Thymus (tissue), 11 donors: ENCODE data around the gene GMPPA. TPM values are rescaled to one million over a fixed set of nuclear protein-coding genes. Genes with fewer than 3 reads are reported as not detected.

Experiments
- DNase-seq, 9 donors: peaks; one replicate each; pipeline ENCODE4 v3.0.0-alpha.2; 2013; ENCODE audit warnings: low spot score in 9 of 9, low read depth in 6 of 9, missing footprints in 1 of 9
- H3K27ac ChIP-seq, 2 donors: one replicate each; pipeline ENCODE4 v1.5.1; 2013; ENCODE audit warnings: control low read depth in 1 of 2, low read depth in 1 of 2, low read length in 1 of 2, mild to moderate bottlenecking in 1 of 2, moderate library complexity in 1 of 2
- H3K27me3 ChIP-seq, 2 donors: one replicate each; pipeline ENCODE4 v1.5.1; 2013; ENCODE audit warnings: low read length in 1 of 2; ENCODE audit not compliant: control insufficient read depth in 2 of 2, insufficient read depth in 1 of 2
- H3K36me3 ChIP-seq, 2 donors: one replicate each; pipeline ENCODE4 v1.5.1; 2013; ENCODE audit warnings: low read length in 1 of 2, mild to moderate bottlenecking in 1 of 2, moderate library complexity in 1 of 2; ENCODE audit not compliant: control insufficient read depth in 2 of 2, insufficient read depth in 2 of 2
- H3K4me1 ChIP-seq, 2 donors: one replicate each; pipeline ENCODE4 v1.5.1; 2013; ENCODE audit warnings: low read length in 2 of 2; ENCODE audit not compliant: control insufficient read depth in 2 of 2, insufficient read depth in 2 of 2
- H3K4me3 ChIP-seq, 2 donors: one replicate each; pipeline ENCODE4 v1.5.1; 2013; ENCODE audit warnings: low read length in 2 of 2, control low read depth in 1 of 2, mild to moderate bottlenecking in 1 of 2
- H3K9me3 ChIP-seq, 2 donors: one replicate each; pipeline ENCODE4 v1.5.1; 2013; ENCODE audit warnings: low read length in 1 of 2, mild to moderate bottlenecking in 1 of 2; ENCODE audit not compliant: control insufficient read depth in 2 of 2, insufficient read depth in 1 of 2
- WGBS: extraction: QIAGEN DNeasy Blood & Tissue Kit; methylation state at CpG from one replicate; pipeline ENCODE4 v1.1.7; 2013; 5-methylcytosine and 5-hydroxymethylcytosine counted together
- polyA plus RNA-seq: library from polyadenylated mRNA; stranded (reverse); fragments of 200-250 nt; gene quantifications from one replicate; pipeline ENCODE4 v1.2.3, GENCODE V29; 2013
- total RNA-seq: library from RNA; stranded (reverse); fragments of 120-200 nt; gene quantifications from one replicate; pipeline ENCODE4 v1.2.4, GENCODE V29; 2013
- donor health status: healthy.

GMPPA gene
- total and polyA plus RNA-seq, 2 donors: 17.6 to 32.7 TPM

GRCh38 chr2:219553168-219553417 is 54.4 kb downstream of the GMPPA start:
- Histone ChIP-seq H3K4me1 (peaks cover 8 to 17% of the 10 kb centered on the region in 2 donors), H3K4me3 (no peak overlapping the region), H3K27ac (no peak overlapping the region), H3K36me3 (no peaks in the 10 kb centered on the region), H3K9me3 (peaks cover 1 to 3% of the 10 kb centered on the region in 2 donors), H3K27me3 (peaks cover 39 to 79% of the 10 kb centered on the region in 2 donors)
- no peak for DNase-seq
- 45% methylated on average over 7 of the region's 7 CpGs for WGBS

DNA sequence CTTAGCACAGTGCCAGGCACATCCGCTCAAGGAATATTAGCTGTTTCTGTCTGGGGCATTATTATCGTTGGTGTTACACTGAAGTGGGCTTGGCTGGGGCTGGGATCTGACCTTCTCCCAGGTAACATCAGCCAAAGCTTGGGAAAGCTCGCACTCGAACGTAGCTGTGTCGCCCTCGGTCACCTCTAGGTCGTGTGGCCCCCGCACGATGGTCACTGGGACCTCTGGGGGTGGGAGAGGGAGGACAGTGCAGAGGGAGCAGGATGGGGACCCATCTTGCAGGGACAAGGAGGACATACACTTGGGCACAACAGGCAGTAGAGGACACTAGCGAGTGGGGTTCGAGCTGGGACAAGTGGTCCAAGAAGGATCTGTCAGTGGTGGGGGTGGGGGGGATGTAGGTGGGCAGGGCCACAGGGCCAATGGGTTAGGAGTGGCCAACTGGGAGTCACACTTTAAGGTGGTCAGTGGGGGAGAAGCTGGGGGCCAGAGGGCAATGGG is 54.8 kb downstream of the GMPPA start:
- no peak overlapping the region for H3K4me3 ChIP-seq
- 90% methylated on average over 12 of the region's 12 CpGs for WGBS
- H3K27ac ChIP-seq: no peak overlapping the region
- no peak for DNase-seq
- peaks cover 1 to 3% of the 10 kb centered on the region in 2 donors for H3K9me3 ChIP-seq
- peaks cover 39 to 78% of the 10 kb centered on the region in 2 donors for H3K27me3 ChIP-seq
- H3K36me3 ChIP-seq: no peaks in the 10 kb centered on the region
- H3K4me1 ChIP-seq: peaks cover 8 to 17% of the 10 kb centered on the region in 2 donors

- Histone ChIP-seq H3K9me3 (peaks cover 1 to 3% of the 10 kb centered on the region in 2 donors), H3K4me3 (no peak overlapping the region), H3K27me3 (peaks cover 39 to 72% of the 10 kb centered on the region in 2 donors), H3K36me3 (no peaks in the 10 kb centered on the region), H3K4me1 (peaks cover 8 to 17% of the 10 kb centered on the region in 2 donors), H3K27ac (no peak overlapping the region)
- 98% methylated on average over 15 of the region's 15 CpGs for WGBS
- DNase-seq: no peak
Measured at GRCh38 chr2:219554350-219554749, 55.7 kb downstream of the GMPPA start.

DNA sequence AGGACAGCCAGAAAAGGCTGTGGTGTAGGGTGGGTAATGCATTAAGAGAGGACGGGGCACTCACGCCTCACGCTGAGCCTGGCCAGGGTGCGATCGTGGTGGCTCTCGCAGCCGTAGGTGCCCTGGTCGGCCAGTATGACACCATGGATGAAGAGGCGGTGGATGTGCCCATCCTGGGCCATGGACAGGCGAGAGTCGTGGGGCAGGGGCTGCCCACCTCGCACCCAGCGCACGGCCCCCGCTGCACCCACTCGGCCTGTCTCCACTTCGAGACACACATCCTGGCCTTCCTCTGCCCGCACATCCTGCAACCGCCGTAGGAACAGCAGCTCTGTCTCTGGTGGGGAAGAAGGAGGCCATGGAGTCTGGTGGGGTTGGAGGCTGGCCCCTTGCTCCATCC is 57.3 kb downstream of the GMPPA start:
- H3K4me1 ChIP-seq: peaks cover 8 to 17% of the 10 kb centered on the region in 2 donors
- DNase-seq: no peak
- H3K4me3 ChIP-seq: no peak overlapping the region
- no peaks in the 10 kb centered on the region for H3K36me3 ChIP-seq
- 94% methylated on average over 20 of the region's 20 CpGs for WGBS
- H3K27ac ChIP-seq: no peak overlapping the region
- H3K9me3 ChIP-seq: peaks cover 1 to 3% of the 10 kb centered on the region in 2 donors
- H3K27me3 ChIP-seq: peaks cover 25 to 56% of the 10 kb centered on the region in 2 donors

DNA sequence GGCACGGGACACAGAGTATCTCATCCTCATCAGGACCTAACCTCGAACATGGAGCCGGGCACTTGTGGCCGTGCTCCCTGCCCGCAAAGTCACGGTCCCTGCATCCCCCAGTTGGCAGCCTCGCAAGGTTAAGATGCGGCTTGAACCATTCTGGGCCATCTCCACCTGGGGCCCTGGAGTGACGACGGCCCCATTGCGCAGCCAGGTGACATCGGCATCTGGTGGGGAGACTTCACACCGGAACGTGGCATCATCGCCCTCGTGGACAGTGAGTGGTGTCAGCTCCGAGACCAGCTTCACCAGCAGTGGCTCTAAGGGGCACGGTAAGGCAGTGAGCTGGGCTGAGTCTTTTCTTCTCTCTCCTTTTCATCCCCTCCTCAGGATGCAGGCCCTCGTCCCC is 57.7 kb downstream of the GMPPA start:
- H3K9me3 ChIP-seq: peaks cover 1 to 3% of the 10 kb centered on the region in 2 donors
- H3K36me3 ChIP-seq: no peaks in the 10 kb centered on the region
- no peak overlapping the region for H3K4me3 ChIP-seq
- 96% methylated on average over 19 of the region's 19 CpGs for WGBS
- no peak for DNase-seq
- no peak overlapping the region for H3K27ac ChIP-seq
- H3K27me3 ChIP-seq: peaks cover 21 to 54% of the 10 kb centered on the region in 2 donors
- H3K4me1 ChIP-seq: peaks cover 8 to 16% of the 10 kb centered on the region in 2 donors

Other genes starting within 250 kb of the GMPPA start
- gene TUBA4B, start 245.6 kb upstream of the GMPPA start, total RNA-seq: 0.05 TPM
- 0.23 TPM for gene TUBA4B, start 245.6 kb upstream of the GMPPA start, polyA plus RNA-seq
- gene TUBA4A, start 245.0 kb upstream of the GMPPA start, total RNA-seq: 21.0 TPM
- 102 TPM for gene TUBA4A, start 245.0 kb upstream of the GMPPA start, polyA plus RNA-seq
- 27.0 TPM for gene DNAJB2, start 219.5 kb upstream of the GMPPA start, total RNA-seq
- 87.0 TPM for gene DNAJB2, start 219.5 kb upstream of the GMPPA start, polyA plus RNA-seq
- gene PTPRN, start 189.5 kb upstream of the GMPPA start, total RNA-seq: 0.14 TPM
- gene PTPRN, start 189.5 kb upstream of the GMPPA start, polyA plus RNA-seq: 0.41 TPM
- not detected for gene RESP18, start 166.1 kb upstream of the GMPPA start, total RNA-seq
- gene RESP18, start 166.1 kb upstream of the GMPPA start, polyA plus RNA-seq: 0.07 TPM
- 33.6 TPM for gene DNPEP, start 111.0 kb upstream of the GMPPA start, total RNA-seq
- 105 TPM for gene DNPEP, start 111.0 kb upstream of the GMPPA start, polyA plus RNA-seq
- gene DES, start 80.5 kb upstream of the GMPPA start, total RNA-seq: 3.4 TPM
- gene DES, start 80.5 kb upstream of the GMPPA start, polyA plus RNA-seq: 21.6 TPM
- 1.3 TPM for gene SPEG, start 64.0 kb upstream of the GMPPA start, total RNA-seq
- gene SPEG, start 64.0 kb upstream of the GMPPA start, polyA plus RNA-seq: 19.8 TPM
- gene ASIC4, start 15.6 kb downstream of the GMPPA start, total RNA-seq: 0.05 TPM
- 0.23 TPM for gene ASIC4, start 15.6 kb downstream of the GMPPA start, polyA plus RNA-seq
- gene CHPF, start 44.9 kb downstream of the GMPPA start, total RNA-seq: 8.5 TPM
- gene CHPF, start 44.9 kb downstream of the GMPPA start, polyA plus RNA-seq: 17.5 TPM
- gene TMEM198, start 45.1 kb downstream of the GMPPA start, total RNA-seq: 0.52 TPM
- 3.7 TPM for gene TMEM198, start 45.1 kb downstream of the GMPPA start, polyA plus RNA-seq
- 9.6 TPM for gene OBSL1, start 72.6 kb downstream of the GMPPA start, total RNA-seq
- 34.2 TPM for gene OBSL1, start 72.6 kb downstream of the GMPPA start, polyA plus RNA-seq
- 0.05 TPM for gene INHA, start 73.4 kb downstream of the GMPPA start, total RNA-seq
- gene INHA, start 73.4 kb downstream of the GMPPA start, polyA plus RNA-seq: 0.71 TPM
- 27.8 TPM for gene STK11IP, start 99.0 kb downstream of the GMPPA start, total RNA-seq
- gene STK11IP, start 99.0 kb downstream of the GMPPA start, polyA plus RNA-seq: 68.7 TPM
- gene SLC4A3, start 128.7 kb downstream of the GMPPA start, total RNA-seq: 0.47 TPM
- gene SLC4A3, start 128.7 kb downstream of the GMPPA start, polyA plus RNA-seq: 6.9 TPM